IPS DF 6.9 (cell line): Measurements from ENCODE around the gene BLMH.
A peak's percentile ranks its signal among the peaks of the same experiment; 100 is the strongest.

ENCODE experiments used
- DNase-seq: peaks from one replicate; pipeline ENCODE4 v3.0.0-alpha.2; 2013; ENCODE audit warnings: low read depth, low spot score
- H3K27ac ChIP-seq: one replicate; pipeline ENCODE4 v1.5.1; 2013; ENCODE audit warnings: low read length, control low read depth
- H3K27me3 ChIP-seq: 2 replicates; pipeline ENCODE4 v1.6.1; 2013; ENCODE audit warnings: mild to moderate bottlenecking, low read length; ENCODE audit not compliant: control insufficient read depth, insufficient read depth
- H3K36me3 ChIP-seq: 2 replicates; pipeline ENCODE4 v1.6.1; 2013; ENCODE audit warnings: low read length; ENCODE audit not compliant: control insufficient read depth, insufficient read depth
- H3K4me1 ChIP-seq: 2 replicates; pipeline ENCODE4 v1.6.1; 2013; ENCODE audit warnings: low read length; ENCODE audit not compliant: control insufficient read depth, insufficient read depth
- H3K4me3 ChIP-seq: 2 replicates; pipeline ENCODE4 v1.5.1; 2013; ENCODE audit warnings: mild to moderate bottlenecking, low read length
- H3K9me3 ChIP-seq: 2 replicates; pipeline ENCODE4 v1.6.1; 2013; ENCODE audit warnings: low read length, inconsistent platforms; ENCODE audit not compliant: control insufficient read depth, insufficient read depth
- WGBS: extraction: QIAGEN DNeasy Blood & Tissue Kit; methylation state at CpG from one replicate; pipeline ENCODE4 v1.1.7; 2013; ENCODE audit warnings: mixed read lengths, missing lambda C conversion rate; ENCODE audit not compliant: insufficient read length, insufficient coverage; 5-methylcytosine and 5-hydroxymethylcytosine counted together

BLMH gene, protein sequence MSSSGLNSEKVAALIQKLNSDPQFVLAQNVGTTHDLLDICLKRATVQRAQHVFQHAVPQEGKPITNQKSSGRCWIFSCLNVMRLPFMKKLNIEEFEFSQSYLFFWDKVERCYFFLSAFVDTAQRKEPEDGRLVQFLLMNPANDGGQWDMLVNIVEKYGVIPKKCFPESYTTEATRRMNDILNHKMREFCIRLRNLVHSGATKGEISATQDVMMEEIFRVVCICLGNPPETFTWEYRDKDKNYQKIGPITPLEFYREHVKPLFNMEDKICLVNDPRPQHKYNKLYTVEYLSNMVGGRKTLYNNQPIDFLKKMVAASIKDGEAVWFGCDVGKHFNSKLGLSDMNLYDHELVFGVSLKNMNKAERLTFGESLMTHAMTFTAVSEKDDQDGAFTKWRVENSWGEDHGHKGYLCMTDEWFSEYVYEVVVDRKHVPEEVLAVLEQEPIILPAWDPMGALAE

DNA sequence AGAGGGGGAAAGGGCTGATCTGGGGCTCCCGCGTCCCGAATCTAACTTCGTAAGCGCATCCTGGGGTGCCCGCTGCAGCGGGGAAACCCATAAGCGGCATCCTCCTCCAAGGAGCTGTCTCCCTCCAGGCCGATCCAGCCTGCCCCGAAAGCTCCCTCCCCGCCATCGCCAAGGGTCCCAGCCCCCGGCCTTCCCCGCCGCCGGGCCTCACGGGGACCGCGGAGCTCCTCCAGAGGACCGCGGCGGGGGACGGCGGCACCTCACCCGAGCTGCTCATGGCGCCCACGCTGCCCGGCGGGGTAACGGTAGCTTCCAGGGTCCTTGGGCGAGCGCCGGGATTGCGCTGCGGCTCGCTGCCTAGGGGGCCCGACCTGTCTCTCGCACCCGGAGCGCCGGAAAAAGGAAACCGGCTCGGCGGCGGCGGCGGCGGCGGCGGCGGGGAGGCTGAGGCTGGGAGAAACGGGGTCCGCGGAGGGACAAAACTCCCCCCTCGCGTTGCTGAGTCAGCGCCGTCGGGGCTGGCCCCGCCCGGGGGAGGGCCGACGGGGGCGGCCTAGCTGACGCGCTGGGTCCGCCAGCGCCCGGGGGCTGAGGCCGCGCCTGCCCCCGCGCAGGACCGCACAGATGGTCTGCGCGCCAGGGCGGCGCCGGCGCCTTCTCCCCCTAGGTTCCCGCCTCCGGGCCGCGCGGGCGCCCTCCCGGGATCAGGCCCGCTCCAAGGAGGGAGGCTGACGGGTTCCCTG is at the start of gene BLMH:
Gene BLMH (minus strand): TSS at position 402 of the 743 bp plus-strand sequence. CDS start 125 bp downstream, at position 277.
- Histone ChIP-seq H3K9me3 (no peaks in the 10 kb centered on the region), H3K27me3 (no peaks in the 10 kb centered on the region; the same call in 1 of the 2 replicates), H3K36me3 (peaks cover 6% of the 10 kb centered on the region; the same call in 1 of the 2 replicates), H3K4me3 (peak within 1 kb of the TSS; percentile 67), H3K27ac (no peak within 1 kb of the TSS), H3K4me1 (0 out of 2 replicates have a peak, but pooled peaks cover 2% of the 10 kb centered on the region)
- DNase-seq, result no peak
- no CpG with 5 or more reads among the region's 89 CpGs for WGBS

DNA sequence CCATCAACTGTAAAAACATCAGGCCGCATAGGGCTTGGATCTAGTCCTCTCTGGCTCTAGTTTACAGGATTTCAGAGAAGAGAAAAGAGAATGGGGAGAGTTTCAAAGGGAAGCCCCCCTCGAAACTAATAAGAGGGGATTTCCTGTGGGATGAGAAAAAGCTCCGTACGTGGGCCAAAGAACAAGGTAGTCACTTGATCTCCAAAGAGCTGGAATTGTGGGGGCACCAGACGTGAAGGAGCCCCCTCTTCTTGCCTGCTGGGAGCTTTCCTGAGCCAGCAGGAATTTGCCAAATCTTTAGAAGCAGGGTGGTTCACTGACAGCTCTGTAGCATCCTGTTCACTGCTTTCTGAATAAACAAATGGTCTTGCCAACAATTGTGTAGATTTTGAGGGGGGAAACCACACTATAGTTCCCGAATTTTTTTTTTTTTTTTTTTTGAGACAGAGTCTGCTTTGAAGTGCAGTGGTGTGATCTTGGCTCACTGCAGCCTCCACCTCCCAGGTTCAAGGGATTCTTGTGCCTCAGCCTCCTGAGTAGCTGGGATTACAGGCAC is 49.1 kb upstream of the BLMH start:
- no peak for DNase-seq
- H3K4me1 ChIP-seq, result no peaks in the 10 kb centered on the region
- no peak overlapping the region for H3K4me3 ChIP-seq
- H3K27ac ChIP-seq, result no peak overlapping the region
- no peaks in the 10 kb centered on the region for H3K27me3 ChIP-seq
- no peaks in the 10 kb centered on the region for H3K9me3 ChIP-seq
- H3K36me3 ChIP-seq, result no peaks in the 10 kb centered on the region
- no CpG with 5 or more reads among the region's 6 CpGs for WGBS

DNA sequence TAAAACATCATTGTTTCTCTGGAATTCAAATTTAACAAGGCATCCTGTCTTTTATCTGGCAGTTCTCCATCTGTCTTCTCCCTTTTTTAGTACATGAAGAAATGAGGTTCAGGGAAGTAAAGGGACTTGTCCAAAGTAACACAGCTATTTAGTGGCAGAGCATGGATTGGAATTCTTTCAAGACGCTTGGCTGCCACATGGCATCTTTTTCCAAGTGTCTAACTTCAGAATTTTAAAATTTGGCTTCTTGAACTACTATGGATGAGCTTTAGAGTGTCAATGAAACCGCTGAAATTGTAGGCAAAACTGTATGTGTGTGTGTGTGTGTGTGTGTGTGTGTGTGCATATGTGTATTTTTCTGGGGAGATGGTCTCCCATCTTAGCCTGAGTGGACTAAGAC is 47.3 kb upstream of the BLMH start:
- no peaks in the 10 kb centered on the region for H3K4me1 ChIP-seq
- H3K27me3 ChIP-seq, result no peaks in the 10 kb centered on the region
- no peak overlapping the region for H3K27ac ChIP-seq
- no peak for DNase-seq
- no peak overlapping the region for H3K4me3 ChIP-seq
- no peaks in the 10 kb centered on the region for H3K36me3 ChIP-seq
- no peaks in the 10 kb centered on the region for H3K9me3 ChIP-seq
- no CpG with 5 or more reads among the region's 2 CpGs for WGBS

DNA sequence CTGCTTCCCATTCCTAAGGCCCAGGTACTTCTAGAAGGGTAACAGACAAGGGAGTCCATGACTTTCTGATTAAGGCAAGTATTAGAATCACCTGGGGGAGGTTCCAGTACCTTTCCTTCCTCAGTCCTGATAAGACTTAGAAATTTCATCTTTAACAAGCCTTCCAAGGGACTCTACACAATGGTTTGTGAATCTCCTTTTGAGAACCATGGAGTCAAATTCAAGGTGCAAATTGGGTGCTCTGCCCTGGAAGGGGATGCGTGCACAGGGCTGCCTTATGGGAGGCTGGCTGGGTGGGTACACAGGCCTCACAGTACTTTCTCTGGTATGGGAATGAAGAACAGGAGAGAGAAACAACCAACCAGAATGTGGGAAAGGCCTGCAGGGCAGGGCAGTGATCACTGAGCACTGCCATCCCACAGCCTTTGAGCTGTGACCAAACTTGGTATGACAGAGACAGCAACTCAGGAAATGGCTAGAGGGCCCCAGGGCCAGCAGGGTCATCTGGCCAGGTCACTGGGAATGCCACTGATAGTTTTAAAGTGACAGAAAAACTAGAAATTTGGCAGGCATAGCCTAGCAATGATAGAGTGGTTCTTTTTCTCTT is 45.8 kb upstream of the BLMH start:
- Histone ChIP-seq H3K27me3 (no peaks in the 10 kb centered on the region), H3K4me3 (no peak overlapping the region), H3K4me1 (no peaks in the 10 kb centered on the region), H3K9me3 (no peaks in the 10 kb centered on the region), H3K27ac (no peak overlapping the region), H3K36me3 (no peaks in the 10 kb centered on the region)
- no CpG with 5 or more reads among the region's 1 CpG for WGBS
- DNase-seq, result no peak

DNA sequence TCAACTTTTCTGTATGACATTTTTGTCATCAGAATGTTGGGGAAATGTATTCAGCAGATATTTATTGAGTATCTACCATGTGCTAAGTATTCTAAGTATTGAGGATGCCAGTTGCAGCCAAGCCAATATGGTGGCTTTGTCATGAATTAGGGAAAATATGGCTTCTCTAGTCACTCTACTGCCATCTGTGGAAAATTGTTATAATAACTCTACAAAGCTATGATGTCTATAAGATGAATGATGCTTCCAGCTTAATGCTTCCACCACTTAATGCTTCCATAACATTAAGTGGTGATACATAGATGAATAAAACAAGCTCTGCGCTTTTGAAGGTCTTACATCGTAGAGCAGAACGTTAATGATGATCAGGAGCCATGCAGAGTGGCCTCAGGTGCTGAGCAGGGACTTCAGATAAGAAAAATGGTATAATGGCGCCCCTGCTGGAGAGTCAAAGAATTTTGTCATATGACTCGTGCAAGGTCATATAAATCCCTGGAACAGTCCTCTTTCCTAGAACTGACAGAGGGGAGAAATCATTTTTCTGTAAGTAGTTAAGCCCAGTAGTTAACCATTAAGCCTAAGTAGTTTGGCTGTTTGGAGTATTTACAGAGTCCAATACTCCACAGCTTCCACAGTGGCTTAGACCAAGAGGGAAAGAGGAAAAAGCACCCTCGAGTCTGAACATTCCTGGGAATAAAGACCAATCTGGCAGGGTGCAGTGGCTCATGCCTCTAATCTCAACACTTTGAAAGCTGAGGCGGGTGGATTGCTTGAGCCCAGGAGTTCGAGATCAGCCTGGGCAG is 44.8 kb upstream of the BLMH start:
- peak; percentile 25 for DNase-seq
- no peaks in the 10 kb centered on the region for H3K9me3 ChIP-seq
- no peaks in the 10 kb centered on the region for H3K36me3 ChIP-seq
- no peaks in the 10 kb centered on the region for H3K27me3 ChIP-seq
- no peaks in the 10 kb centered on the region for H3K4me1 ChIP-seq
- no peak overlapping the region for H3K4me3 ChIP-seq
- WGBS, result no CpG with 5 or more reads among the region's 8 CpGs
- no peak overlapping the region for H3K27ac ChIP-seq

DNA sequence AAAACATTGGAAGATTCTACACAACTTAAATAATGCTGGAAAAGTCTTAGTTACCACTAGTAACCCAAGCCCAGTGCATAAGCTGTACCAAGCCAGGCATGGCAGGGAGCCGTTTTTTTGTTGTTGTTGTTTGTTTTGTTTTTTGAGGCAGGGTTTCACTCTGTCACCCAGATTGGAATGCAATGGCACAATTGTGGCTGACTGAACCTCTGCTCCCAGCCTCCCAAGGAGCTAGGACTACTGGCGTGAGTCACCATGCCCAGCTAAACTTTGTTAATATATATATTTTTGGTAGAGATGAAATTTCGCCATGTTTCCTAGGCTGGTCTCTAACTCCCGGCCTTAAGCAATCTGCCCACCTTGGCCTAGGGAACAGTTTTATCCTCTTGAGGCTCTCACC is 42.7 kb upstream of the BLMH start:
- WGBS, result no CpG with 5 or more reads among the region's 4 CpGs
- no peak for DNase-seq
- Histone ChIP-seq H3K27me3 (no peaks in the 10 kb centered on the region), H3K27ac (no peak overlapping the region), H3K9me3 (no peaks in the 10 kb centered on the region), H3K4me1 (no peaks in the 10 kb centered on the region), H3K4me3 (no peak overlapping the region), H3K36me3 (no peaks in the 10 kb centered on the region)

DNA sequence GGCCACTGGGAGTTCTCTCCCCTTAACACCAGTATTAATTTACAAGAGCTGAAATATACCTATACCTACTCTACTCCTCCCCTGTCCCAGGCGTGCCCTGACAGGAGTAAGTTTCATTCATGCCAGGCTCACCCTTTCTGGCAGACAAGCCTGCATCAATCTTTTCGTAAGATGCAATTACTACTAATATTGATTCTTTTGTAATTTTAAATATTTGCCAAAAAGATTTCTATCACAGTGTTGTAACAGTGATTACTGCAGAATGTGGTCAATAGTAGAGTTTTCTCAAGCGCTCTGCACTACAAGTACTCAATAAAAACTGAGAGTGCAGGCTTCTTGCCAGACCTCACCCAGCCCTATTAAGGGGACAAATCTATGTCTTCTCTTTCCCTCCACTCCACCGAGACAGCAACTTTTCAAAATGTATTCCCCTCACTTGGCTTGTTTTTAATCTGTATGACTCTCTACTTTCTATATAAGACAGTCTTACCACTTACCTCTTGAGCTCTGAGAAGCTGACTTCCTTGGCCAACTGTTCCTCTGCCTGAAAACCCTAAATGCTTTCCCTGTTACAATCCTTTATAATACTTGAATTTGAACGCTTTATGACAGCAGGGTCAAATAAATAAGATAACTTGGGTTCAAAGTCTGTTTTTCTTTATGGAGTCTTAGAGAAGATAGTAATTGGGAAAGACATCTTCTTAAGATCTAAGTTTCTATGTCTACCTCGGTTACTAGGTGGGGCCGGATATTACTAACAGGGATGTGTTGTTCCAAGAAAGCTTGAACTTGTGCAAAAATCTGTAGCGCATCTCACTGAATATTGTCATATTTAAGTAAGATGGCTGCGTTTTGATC is 42.0 kb upstream of the BLMH start, which contains the start of gene TMIGD1:
Gene TMIGD1 (minus strand): TSS at position 555 of the 858 bp plus-strand sequence. CDS start 1,924 bp downstream, outside the sequence.
- Histone ChIP-seq H3K9me3 (no peaks in the 10 kb centered on the region), H3K27ac (no peak within 1 kb of the TSS), H3K36me3 (no peaks in the 10 kb centered on the region), H3K4me3 (no peak within 1 kb of the TSS), H3K4me1 (no peaks in the 10 kb centered on the region), H3K27me3 (no peaks in the 10 kb centered on the region)
- DNase-seq, result no peak
- no CpG with 5 or more reads among the region's 9 CpGs for WGBS

DNA sequence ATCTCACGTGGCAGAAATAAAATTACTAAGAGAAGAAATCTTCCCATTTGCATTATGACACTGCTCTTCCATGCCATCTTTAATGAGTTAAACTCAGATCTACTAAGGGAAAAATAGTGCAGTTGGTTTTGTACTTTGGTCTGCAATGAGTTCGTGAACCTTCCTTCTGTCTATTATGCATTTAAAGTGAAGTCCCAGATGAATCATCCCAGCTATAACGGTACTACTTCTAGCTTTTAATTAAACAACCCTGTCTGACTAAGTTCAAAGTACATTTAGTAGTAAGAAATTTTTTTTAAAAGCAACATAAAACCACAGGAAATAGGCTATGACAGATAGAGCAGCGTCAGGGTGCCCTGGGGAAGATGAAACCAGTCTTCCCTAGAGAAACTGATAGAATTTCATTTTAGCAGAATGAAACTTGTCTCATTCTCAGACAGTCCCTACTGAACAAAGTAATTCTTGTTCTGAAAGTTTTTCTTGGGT is 40.4 kb upstream of the BLMH start:
- no peaks in the 10 kb centered on the region for H3K36me3 ChIP-seq
- H3K4me1 ChIP-seq, result no peaks in the 10 kb centered on the region
- H3K27ac ChIP-seq, result no peak overlapping the region
- no peak overlapping the region for H3K4me3 ChIP-seq
- H3K9me3 ChIP-seq, result no peaks in the 10 kb centered on the region
- H3K27me3 ChIP-seq, result no peaks in the 10 kb centered on the region
- no peak for DNase-seq
- no CpG with 5 or more reads among the region's 4 CpGs for WGBS

DNA sequence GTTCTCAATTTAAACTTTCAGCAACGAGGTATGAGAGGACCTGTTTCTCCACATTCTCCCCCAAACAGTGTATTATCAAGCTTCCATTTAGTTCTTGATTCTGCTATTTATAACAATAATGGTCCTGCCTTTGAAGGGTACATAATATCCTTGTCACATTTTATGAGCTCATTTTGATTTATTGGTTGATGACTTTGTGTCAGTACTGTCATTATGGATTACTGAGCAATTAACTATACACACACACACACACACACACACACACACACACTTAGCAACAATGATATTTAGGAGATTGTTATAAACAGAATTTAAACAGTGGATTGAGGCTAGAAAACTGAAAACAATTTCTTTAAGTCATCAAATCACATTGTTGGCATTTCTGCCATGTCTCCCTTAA is 35.1 kb upstream of the BLMH start:
- Histone ChIP-seq H3K27ac (no peak overlapping the region), H3K4me3 (no peak overlapping the region), H3K36me3 (no peaks in the 10 kb centered on the region), H3K9me3 (no peaks in the 10 kb centered on the region), H3K27me3 (no peaks in the 10 kb centered on the region), H3K4me1 (no peaks in the 10 kb centered on the region)
- no peak for DNase-seq
- no CpG with 5 or more reads among the region's 1 CpG for WGBS
